ENCODE measurements around the gene OIP5.

DNA sequence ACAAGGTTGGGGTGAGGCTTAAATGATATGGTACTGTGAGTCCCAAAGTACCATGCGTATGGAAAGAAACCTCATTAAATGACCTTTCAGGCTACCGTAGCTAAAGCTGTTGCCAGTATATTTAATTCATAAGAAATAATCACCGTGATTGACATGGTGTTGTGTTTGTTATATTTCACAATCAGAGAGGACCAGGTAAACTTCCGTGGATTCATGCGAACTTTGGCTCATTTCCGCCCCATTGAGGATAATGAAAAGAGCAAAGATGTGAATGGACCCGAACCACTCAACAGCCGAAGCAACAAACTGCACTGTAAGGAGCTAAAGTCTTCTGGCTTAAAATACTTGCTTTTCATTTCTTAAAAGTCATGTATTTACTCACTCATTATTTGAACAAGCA lies 69.8 kb downstream of the OIP5 start:
- no peak for TF ChIP-seq POLR2A (IDR thresholded peaks at IDR 0.05; ENCODE audit: low read length)
- no peak for TF ChIP-seq GATA1 (IDR thresholded peaks at IDR 0.05; ENCODE audit: low read depth, low read length)
